ENCODE measurements around the gene FAM47E.

DNA sequence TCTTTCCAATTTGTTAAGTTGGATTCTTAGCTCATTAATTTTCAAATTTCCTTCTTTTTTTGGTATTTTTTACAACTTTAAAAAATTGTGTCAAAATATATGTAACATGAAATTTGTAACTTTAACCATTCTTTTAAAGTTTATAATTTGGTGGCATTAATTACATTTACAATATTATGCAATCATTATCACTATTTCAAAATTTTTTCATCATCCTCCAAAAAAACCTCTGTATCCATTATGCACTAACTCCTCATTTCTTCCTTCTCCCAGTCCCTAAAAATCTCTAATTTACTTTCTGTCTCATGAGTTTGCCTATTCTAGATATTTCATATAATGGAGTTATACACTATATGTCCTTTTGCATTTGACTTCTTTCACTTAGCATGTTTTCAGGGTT, 4.7 kb upstream of the FAM47E start:
- TF ChIP-seq CTCF (conservative IDR thresholded peaks at IDR 0.05; ENCODE audit: low read length), result no peak
- TF ChIP-seq EZH2phosphoT487 (IDR thresholded peaks at IDR 0.05; ENCODE audit: borderline replicate concordance), result no peak
